Neutrophil (primary cell): Measurements from ENCODE around the gene SLC44A2.
A peak's percentile ranks its signal among the peaks of the same experiment; 100 is the strongest.
"Not testable (repeated sequence)": the region's sequence is repeated elsewhere in the genome, so short reads cannot be mapped to it uniquely, and the experiment has no call there.

Experiments used
- H3K27ac ChIP-seq: fragments of 200-600 bp; sonication (generic); 2 replicates; pipeline ENCODE4 v1.5.1; 2016; ENCODE audit warnings: mild to moderate bottlenecking, moderate library complexity
- H3K27me3 ChIP-seq: fragments of 200-600 bp; sonication (generic); 2 replicates; pipeline ENCODE4 v1.6.0; 2016; ENCODE audit warnings: mild to moderate bottlenecking
- H3K36me3 ChIP-seq: fragments of 200-600 bp; sonication (generic); 2 replicates; pipeline ENCODE4 v1.5.1; 2017
- H3K4me1 ChIP-seq, 2 experiments: fragments of 200-600 bp in 1 of 2; sonication (generic) in 1 of 2; 1 replicate in 1 of 2; 2 replicates in 1 of 2; pipeline versions ENCODE4 v1.5.1 to v1.6.1; 2013 to 2016; ENCODE audit warnings: low read depth in 1 of 2, low read length in 1 of 2, mild to moderate bottlenecking in 1 of 2, moderate library complexity in 1 of 2; ENCODE audit not compliant: control insufficient read depth in 1 of 2, insufficient read depth in 1 of 2
- H3K4me3 ChIP-seq, 2 experiments: fragments of 200-600 bp in 1 of 2; sonication (generic) in 1 of 2; 1 replicate in 1 of 2; 2 replicates in 1 of 2; pipeline ENCODE4 v1.5.1; 2013 to 2016; ENCODE audit warnings: low read depth in 1 of 2, low read length in 1 of 2, mild to moderate bottlenecking in 1 of 2, moderate library complexity in 1 of 2
- H3K9me3 ChIP-seq: fragments of 200-600 bp; sonication (generic); 2 replicates; pipeline ENCODE4 v1.5.1; 2016
- CTCF ChIP-seq: fragments of 200-600 bp; sonication (generic); IDR thresholded peaks from 2 replicates; pipeline ENCODE4 v1.5.1; 2016; ENCODE audit warnings: antibody characterized with exemption

The SLC44A2 gene

GRCh38 chr19:10662384-10663251, 37.3 kb downstream of the SLC44A2 start:
- Histone ChIP-seq H3K27ac (no peak overlapping the region), H3K4me3 (no peak overlapping the region), H3K36me3 (no peaks in the 10 kb centered on the region), H3K9me3 (no peaks in the 10 kb centered on the region), H3K4me1 (peaks cover 2% of the 10 kb centered on the region in 2 experiments), H3K27me3 (no peaks in the 10 kb centered on the region)
- no peak for TF ChIP-seq CTCF

DNA sequence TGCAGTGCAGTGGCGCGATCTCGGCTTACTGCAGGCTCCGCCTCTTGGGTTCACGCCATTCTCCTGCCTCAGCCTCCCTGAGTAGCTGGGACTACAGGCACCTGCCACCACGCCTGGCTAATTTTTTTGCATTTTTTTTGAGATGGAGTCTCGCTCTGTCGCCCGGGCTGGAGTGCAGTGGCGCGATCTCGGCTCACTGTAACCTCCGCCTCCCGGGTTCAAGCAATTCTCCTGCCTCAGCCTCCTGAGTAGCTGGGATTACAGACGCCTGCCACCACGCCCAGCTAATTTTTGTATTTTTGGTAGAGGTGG, 37.9 kb downstream of the SLC44A2 start:
- not testable (repeated sequence) for H3K4me3 ChIP-seq, H3K36me3 ChIP-seq, H3K27ac ChIP-seq, H3K27me3 ChIP-seq, H3K9me3 ChIP-seq, H3K4me1 ChIP-seq

DNA sequence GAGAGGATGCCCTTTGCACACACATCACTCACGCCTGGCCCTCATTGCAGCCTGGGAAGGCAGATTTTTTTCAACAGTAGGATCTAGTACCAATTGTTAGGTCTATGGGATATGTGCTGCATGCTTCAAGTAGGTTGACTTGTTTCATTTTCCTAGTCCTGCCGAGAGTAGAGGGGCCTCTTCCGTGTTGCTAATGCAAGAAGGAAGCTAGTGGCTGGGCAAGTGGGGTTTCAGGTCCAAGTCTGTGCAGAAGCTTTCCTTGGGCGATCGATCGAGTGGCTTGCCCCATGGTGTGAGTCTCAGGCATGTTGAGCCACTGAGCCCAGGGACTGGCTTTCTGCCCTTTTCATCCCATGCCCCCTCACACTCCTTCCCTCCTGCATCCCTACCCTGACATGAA, 42.5 kb downstream of the SLC44A2 start:
- Histone ChIP-seq H3K4me3 (no peak overlapping the region), H3K4me1 (peaks cover 13 to 14% of the 10 kb centered on the region in 2 experiments), H3K27me3 (no peaks in the 10 kb centered on the region), H3K36me3 (peaks cover 10% of the 10 kb centered on the region), H3K27ac (peak overlapping the region; percentile 34), H3K9me3 (no peaks in the 10 kb centered on the region)
- TF ChIP-seq CTCF, result no peak

DNA sequence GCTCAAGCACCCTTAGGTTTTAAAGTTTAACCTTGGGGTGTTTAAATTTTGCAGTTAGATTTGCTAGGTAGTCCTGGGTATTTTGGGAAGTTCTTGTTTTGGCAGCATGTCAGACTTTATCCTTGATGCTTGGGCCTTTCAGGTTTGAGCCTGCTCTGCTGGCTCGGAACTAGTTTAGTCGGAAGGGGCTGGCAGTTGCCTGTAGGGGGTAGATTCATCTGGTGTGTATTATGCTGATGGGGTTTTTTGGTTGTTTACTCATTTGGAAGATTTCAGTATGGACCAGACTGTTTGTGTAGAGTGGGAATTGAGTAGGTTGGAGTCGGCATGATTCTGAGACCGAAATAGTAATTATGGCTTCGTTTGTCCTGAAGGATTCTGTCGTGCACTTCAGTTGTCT, 43.9 kb downstream of the SLC44A2 start:
- TF ChIP-seq CTCF, result no peak
- Histone ChIP-seq H3K4me1 (peaks cover 13 to 15% of the 10 kb centered on the region in 2 experiments), H3K36me3 (peaks cover 14% of the 10 kb centered on the region), H3K27ac (no peak overlapping the region), H3K4me3 (no peak overlapping the region), H3K27me3 (no peaks in the 10 kb centered on the region), H3K9me3 (no peaks in the 10 kb centered on the region)

- H3K27ac ChIP-seq, result no peak overlapping the region
- H3K4me1 ChIP-seq, result peaks cover 13 to 15% of the 10 kb centered on the region in 2 experiments
- H3K9me3 ChIP-seq, result no peaks in the 10 kb centered on the region
- H3K27me3 ChIP-seq, result no peaks in the 10 kb centered on the region
- H3K4me3 ChIP-seq, result no peak overlapping the region
- TF ChIP-seq CTCF, result no peak
- H3K36me3 ChIP-seq, result peaks cover 14% of the 10 kb centered on the region
Measured at GRCh38 chr19:10670182-10670581, 44.8 kb downstream of the SLC44A2 start.

DNA sequence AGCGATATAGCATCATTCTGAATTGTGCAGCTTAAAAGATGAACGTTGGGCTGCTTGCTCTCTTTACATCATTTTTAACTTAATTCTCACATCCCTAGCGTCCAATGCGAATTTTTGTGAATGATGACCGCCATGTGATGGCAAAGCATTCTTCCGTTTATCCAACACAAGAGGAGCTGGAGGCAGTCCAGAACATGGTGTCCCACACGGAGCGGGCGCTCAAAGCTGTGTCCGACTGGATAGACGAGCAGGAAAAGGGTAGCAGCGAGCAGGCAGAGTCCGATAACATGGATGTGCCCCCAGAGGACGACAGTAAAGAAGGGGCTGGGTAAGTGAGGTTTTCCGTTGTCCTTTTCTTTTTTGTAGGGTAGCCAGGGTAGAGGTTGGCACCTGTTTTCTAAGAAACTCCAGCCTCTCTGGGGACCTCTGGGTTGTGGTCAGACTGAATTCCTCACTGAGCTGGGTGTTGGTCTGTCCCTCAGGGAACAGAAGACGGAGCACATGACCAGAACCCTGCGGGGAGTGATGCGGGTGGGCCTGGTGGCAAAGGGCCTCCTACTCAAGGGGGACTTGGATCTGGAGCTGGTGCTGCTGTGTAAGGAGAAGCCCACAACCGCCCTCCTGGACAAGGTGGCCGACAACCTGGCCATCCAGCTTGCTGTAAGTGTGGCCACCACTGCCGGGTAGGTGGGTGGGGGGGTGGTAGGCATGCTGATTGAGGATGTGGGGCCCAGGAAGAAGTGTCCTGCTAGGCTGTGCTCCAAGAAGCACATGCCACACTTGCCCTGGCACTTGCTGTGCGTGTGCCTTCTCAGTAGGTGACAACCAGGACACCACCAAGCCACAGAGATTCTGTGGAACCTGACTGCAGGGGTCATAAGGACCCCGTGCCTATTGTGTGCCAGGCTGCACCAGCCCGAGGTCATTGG, 45.8 kb downstream of the SLC44A2 start:
- no peak overlapping the region for H3K27ac ChIP-seq
- H3K27me3 ChIP-seq, result no peaks in the 10 kb centered on the region
- no peak for TF ChIP-seq CTCF
- no peak overlapping the region for H3K4me3 ChIP-seq
- H3K4me1 ChIP-seq, result peaks cover 13 to 15% of the 10 kb centered on the region in 2 experiments
- no peaks in the 10 kb centered on the region for H3K9me3 ChIP-seq
- peaks cover 20% of the 10 kb centered on the region for H3K36me3 ChIP-seq

GRCh38 chr19:10671922-10672321, 46.6 kb downstream of the SLC44A2 start:
- not testable (repeated sequence) for H3K27me3 ChIP-seq, H3K9me3 ChIP-seq, H3K4me3 ChIP-seq, H3K27ac ChIP-seq
- Histone ChIP-seq H3K4me1 (peaks cover 13 to 15% of the 10 kb centered on the region in 2 experiments), H3K36me3 (peaks cover 24% of the 10 kb centered on the region)

GRCh38 chr19:10675214-10675613, 49.9 kb downstream of the SLC44A2 start:
- not testable (repeated sequence) for H3K27me3 ChIP-seq, H3K4me1 ChIP-seq, H3K9me3 ChIP-seq, H3K27ac ChIP-seq, H3K4me3 ChIP-seq
- H3K36me3 ChIP-seq, result peaks cover 57% of the 10 kb centered on the region
